ENCODE results near the gene HOXB7.

Gene HOXB7

DNA sequence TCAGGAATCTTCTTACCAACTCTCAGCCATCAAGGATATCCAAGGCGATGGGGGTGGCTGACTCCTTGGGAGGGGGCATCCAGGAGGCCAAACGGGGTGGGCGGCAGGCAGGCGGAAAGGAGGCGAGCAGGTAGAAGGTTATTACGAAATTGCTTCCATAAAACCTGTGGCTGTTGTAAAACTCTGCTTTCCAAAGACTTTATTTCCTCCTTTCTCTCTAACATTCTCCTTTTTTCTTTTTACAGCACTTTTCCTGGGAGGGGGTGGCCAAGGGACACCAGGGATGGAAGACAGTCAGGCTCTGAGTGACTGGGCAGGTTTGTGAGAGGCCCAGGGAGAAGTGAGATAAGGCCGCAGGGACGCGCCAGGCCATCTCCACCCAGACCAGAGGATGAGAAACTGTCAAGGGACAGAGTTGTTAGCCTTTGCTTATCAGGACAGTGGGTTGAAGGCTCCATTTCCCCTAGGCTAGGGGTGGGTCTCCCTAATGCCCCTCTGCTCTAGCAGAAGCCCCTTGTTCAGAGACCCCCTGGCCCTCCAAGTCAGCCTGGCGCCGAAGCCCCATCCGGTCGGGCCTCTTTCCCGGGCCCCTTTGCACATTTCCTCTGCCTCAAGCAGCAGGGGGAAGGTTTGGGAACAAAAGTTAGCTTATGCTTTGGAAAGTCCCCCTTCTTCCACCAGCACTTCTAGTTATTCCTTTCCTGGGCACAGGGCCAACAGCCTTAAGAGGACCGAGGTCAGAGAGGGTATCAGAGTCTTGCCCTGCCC lies 20.3 kb upstream of the HOXB7 start:
- DNase-seq (ENCODE audit: low read depth) = no peak
- TF ChIP-seq, protein P1, sequence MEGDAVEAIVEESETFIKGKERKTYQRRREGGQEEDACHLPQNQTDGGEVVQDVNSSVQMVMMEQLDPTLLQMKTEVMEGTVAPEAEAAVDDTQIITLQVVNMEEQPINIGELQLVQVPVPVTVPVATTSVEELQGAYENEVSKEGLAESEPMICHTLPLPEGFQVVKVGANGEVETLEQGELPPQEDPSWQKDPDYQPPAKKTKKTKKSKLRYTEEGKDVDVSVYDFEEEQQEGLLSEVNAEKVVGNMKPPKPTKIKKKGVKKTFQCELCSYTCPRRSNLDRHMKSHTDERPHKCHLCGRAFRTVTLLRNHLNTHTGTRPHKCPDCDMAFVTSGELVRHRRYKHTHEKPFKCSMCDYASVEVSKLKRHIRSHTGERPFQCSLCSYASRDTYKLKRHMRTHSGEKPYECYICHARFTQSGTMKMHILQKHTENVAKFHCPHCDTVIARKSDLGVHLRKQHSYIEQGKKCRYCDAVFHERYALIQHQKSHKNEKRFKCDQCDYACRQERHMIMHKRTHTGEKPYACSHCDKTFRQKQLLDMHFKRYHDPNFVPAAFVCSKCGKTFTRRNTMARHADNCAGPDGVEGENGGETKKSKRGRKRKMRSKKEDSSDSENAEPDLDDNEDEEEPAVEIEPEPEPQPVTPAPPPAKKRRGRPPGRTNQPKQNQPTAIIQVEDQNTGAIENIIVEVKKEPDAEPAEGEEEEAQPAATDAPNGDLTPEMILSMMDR (IDR thresholded peaks at IDR 0.05; ENCODE audit: low read depth, low read length, missing control alignments) = no peak
- in situ Hi-C loops (cut with HindIII; ENCODE audit: low sequenced_read_pairs) = no loop called here

DNA sequence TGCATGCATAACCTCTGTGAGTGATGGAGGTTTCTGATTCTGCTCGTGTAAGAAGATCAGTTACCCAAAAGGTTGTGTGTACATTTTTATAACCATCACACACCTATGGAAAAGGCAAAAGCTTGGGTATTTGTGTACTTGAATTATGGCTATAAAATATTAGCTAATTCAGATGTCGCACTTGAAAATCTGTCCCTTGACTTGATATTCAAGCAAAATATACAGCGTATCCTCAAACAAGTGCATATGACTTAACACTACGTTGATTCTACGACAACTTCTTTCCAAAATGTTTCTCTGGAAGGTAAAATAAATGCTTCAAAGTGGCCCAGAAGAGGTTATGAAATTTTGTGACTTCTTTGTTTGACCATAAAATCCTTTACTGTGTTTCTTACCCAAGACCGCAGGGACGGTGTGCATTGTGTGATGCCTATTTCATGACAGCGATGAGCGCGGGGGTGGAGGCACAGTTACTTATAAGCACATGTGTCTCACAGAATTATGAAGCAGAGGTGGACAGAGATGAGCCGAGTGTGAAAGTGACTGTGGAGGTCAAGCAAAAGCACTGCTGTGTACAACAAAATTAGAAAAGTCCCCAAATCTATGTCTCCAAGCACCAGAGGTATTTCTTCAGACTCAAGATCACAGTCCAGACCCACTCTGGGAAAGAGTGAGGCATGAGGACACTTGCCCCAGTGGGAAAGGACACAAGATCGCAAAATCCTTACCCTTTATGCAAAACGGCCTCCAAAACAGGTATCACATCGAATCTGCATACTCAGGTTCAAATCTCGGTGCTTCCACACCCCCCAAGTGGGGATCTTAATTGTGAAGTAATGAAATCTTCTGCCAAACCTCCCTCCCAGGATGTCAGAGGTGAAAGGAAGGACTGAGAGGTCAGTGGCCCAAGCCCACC lies 19.4 kb upstream of the HOXB7 start:
- DNase-seq (ENCODE audit: low read depth) = no peak
- in situ Hi-C loops (cut with HindIII; ENCODE audit: low sequenced_read_pairs) = no loop called here

More for the DNA sequence above, 20.3 kb upstream of the HOXB7 start:
- H3K4me3 ChIP-seq (ENCODE audit: low read depth, low read length) = no peak overlapping the region

DNA sequence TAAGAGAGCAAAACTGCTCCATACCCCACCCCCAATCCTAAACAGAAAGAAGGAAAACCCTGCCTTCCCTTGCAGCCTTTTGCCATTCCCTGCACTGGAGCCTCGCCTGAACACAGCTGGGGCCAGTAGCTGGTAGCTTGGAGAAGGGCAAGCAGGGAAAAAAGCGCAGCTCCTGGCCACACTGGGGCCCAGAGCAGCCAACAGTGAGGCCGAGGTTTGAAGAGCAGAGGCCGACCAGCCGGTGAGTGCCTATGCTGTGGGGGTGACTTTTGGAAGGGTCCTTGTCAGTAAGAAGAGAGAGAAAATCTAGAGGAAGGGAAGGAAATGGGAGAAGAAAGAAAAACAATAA lies 18.6 kb upstream of the HOXB7 start:
- no peak overlapping the region for H3K4me3 ChIP-seq (ENCODE audit: low read depth, low read length)
- DNase-seq (ENCODE audit: low read depth) = no peak
- in situ Hi-C loops (cut with HindIII; ENCODE audit: low sequenced_read_pairs) = no loop called here
- TF ChIP-seq, protein P1 (IDR thresholded peaks at IDR 0.05; ENCODE audit: low read depth, low read length, missing control alignments) = no peak

More for the DNA sequence above, 19.4 kb upstream of the HOXB7 start:
- no peak overlapping the region for H3K4me3 ChIP-seq (ENCODE audit: low read depth, low read length)
- TF ChIP-seq, protein P1 (IDR thresholded peaks at IDR 0.05; ENCODE audit: low read depth, low read length, missing control alignments) = no peak

DNA sequence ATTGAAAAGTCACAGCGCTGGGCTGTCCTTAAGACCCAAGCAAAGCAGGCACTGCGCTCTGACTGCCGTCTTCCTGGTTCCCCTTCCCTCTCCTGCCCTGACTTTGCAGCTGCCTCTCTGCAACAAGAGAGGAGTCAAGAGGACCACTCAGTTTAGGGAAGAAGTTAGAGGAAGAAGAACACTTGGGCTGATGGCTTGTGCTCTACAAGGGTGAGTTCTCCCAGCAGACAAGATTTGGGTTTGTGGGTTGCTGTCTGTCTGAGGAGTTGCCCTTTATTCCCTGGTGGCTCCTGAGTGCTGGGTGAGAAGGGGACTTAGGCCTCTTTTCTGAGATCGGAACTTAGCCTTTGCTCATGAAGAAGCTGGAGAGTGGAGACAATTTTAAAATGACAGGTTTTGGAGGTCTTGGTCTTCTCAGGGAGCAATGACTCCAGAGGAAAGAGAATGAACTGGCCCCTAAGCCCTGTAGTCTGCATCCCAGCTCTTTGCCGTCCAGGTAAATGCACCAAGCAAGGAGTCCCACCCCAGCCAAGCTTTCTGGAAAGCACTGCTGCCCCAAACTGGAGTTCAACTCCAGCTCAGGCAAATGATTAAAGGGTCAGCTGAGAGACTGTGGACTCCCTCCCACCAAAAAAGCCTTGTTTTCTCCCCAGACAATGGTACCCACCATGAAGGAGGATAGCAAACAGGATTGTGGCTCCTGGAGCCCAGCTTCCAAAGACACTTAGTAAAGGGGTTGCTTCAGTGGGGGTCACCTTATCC lies 18.0 kb upstream of the HOXB7 start:
- in situ Hi-C loops (cut with HindIII; ENCODE audit: low sequenced_read_pairs) = no loop called here

DNA sequence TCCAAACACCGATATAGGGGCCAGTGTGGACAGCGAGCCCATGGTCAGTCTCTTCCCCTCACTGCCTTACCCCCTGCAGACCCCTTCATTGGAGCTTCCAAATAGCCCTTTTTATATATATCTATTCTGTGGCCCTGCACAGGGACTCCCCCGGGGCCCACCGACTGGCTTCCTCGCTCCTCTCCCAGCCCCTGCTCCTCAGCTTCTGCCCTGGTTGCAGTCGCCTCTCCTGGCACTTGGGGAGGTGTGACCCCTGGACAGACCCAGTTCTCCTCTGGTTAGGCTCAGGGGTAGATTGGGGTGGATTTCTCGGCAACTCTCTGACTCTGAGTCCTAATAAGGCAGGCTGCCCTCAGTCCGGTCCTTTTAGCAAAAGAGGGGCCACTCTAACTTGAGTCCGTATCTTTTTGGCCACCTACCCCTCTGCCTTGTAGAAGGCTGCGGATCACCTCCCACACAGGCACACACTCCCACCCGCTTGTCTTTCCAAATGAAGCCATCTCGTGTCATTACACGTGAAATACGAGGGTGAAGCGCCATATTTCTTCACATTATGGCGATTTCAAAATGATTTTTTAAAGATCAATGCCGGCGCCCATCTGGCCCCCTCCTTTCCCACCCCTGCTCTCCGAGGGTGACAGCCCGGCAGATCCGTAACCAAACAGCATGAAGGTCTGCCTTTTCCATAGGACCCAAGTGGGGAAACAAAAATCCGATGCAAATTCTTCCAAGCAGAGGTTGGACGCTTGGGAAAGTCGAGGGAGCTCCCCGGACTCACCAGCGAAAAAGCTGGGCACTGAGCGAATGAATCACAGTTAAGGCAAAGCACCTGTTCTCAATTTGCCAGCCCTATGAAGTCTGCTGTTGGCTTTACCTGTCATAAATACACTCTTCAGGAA lies 17.1 kb upstream of the HOXB7 start:
- TF ChIP-seq, protein P1 (IDR thresholded peaks at IDR 0.05; ENCODE audit: low read depth, low read length, missing control alignments) = no peak
- in situ Hi-C loops (cut with HindIII; ENCODE audit: low sequenced_read_pairs) = no loop called here
- H3K4me3 ChIP-seq (ENCODE audit: low read depth, low read length) = no peak overlapping the region
- no peak for DNase-seq (ENCODE audit: low read depth)

More for the DNA sequence above, 18.0 kb upstream of the HOXB7 start:
- TF ChIP-seq, protein P1 (IDR thresholded peaks at IDR 0.05; ENCODE audit: low read depth, low read length, missing control alignments) = no peak
- no peak overlapping the region for H3K4me3 ChIP-seq (ENCODE audit: low read depth, low read length)
- DNase-seq (ENCODE audit: low read depth) = no peak
